GM12878 (cell line): ENCODE measurements around the gene HCFC1R1. TPM values are rescaled to one million over a fixed set of nuclear protein-coding genes. Genes with fewer than 3 reads are reported as not detected.

Experiments
- ATAC-seq: fragments of 200-7000 bp; cut with Tn5 transposase; 3 replicates; pipeline ENCODE4 v1.9.1; 2020; ENCODE audit warnings: mild to moderate bottlenecking, moderate library complexity
- BruUV-seq: library from RNA; stranded (reverse); fragments of 400-500 nt; replicated peaks from 2 replicates; lab custom pipeline; 2021; lab: Mats Ljungman, UMichigan
- CTCF ChIA-PET: fragments of 300-600 bp; sonication (Branson Sonifier 250); formaldehyde crosslinking; extraction: SDS; loops from one replicate; lab custom pipeline; 2021; ENCODE audit warnings: inconsistent platforms; lab: Yijun Ruan, JAX
- POLR2A ChIA-PET: fragments of 350-600 bp; formaldehyde crosslinking; extraction: SDS; loops from one replicate; lab custom pipeline; 2021; ENCODE audit warnings: inconsistent platforms; lab: Charles Lee
- RAD21 ChIA-PET: fragments of 300-600 bp; sonication (Branson Sonifier 250); formaldehyde crosslinking; loops from one replicate; lab custom pipeline; 2023; ENCODE audit warnings: antibody characterized with exemption; ENCODE audit not compliant: unreplicated experiment; lab: Charles Lee
- SMC1A ChIA-PET: fragments of 300-600 bp; sonication (Branson Sonifier 250); formaldehyde crosslinking; loops from one replicate; lab custom pipeline; 2023; ENCODE audit not compliant: unreplicated experiment, uncharacterized antibody; lab: Charles Lee
- DNase-seq: peaks from one replicate; pipeline ENCODE4 v3.0.0-alpha.2; 2011; ENCODE audit warnings: low read depth, low spot score
- FAIRE-seq: peaks from 3 replicates; lab custom pipeline; 2011; peaks lifted over from hg19 to GRCh38; lab: Jason Lieb, UNC
- H2AFZ ChIP-seq: 2 replicates; pipeline ENCODE4 v1.6.0; 2011; ENCODE audit warnings: low read depth, low read length, control low read depth; ENCODE audit not compliant: control insufficient read depth
- H3K27ac ChIP-seq: 2 replicates; pipeline ENCODE4 v1.5.1; 2011; ENCODE audit warnings: control low read depth; ENCODE audit not compliant: control insufficient read depth, insufficient read depth
- H3K27me3 ChIP-seq, 2 experiments: replicated peaks in 1 of 2; 2 replicates each; pipeline versions ENCODE4 v1.6.0 to v1.6.1; 2011; ENCODE audit warnings: low read length in 1 of 2; ENCODE audit not compliant: control insufficient read depth in 2 of 2, insufficient read depth in 2 of 2
- H3K36me3 ChIP-seq, 2 experiments: 2 replicates each; pipeline ENCODE4 v1.5.1; 2011; ENCODE audit warnings: low read length in 1 of 2; ENCODE audit not compliant: control insufficient read depth in 2 of 2, insufficient read depth in 2 of 2
- H3K4me1 ChIP-seq: 2 replicates; pipeline ENCODE4 v1.6.1; 2011; ENCODE audit warnings: mild to moderate bottlenecking, low read length, moderate library complexity, mixed read lengths; ENCODE audit not compliant: control insufficient read depth, insufficient read depth
- H3K4me2 ChIP-seq: 2 replicates; pipeline ENCODE4 v1.6.0; 2011; ENCODE audit warnings: control low read depth; ENCODE audit not compliant: control insufficient read depth, insufficient read depth
- H3K4me3 ChIP-seq: fragments of 200-600 bp; sonication (generic); 2 replicates; pipeline ENCODE4 v1.5.1; 2016
- H3K79me2 ChIP-seq: 2 replicates; pipeline ENCODE4 v1.6.0; 2011; ENCODE audit warnings: low read length; ENCODE audit not compliant: control insufficient read depth, insufficient read depth
- H3K9ac ChIP-seq: 2 replicates; pipeline ENCODE4 v1.8.0; 2011; ENCODE audit warnings: low read length, control low read depth, mixed read lengths; ENCODE audit not compliant: control insufficient read depth, insufficient read depth
- H3K9me3 ChIP-seq: replicated peaks from 3 replicates; pipeline ENCODE4 v1.5.1; 2011; ENCODE audit warnings: mild to moderate bottlenecking, low read length; ENCODE audit not compliant: control insufficient read depth, insufficient read depth
- H4K20me1 ChIP-seq: 2 replicates; pipeline ENCODE4 v1.6.0; 2011; ENCODE audit not compliant: control insufficient read depth, insufficient read depth
- NFYA ChIP-seq: IDR thresholded peaks from 2 replicates; pipeline ENCODE4 v1.6.1; 2011; ENCODE audit warnings: low read depth, mild to moderate bottlenecking, low read length, improper control_type of control experiment, borderline replicate concordance
- NR2C1 ChIP-seq: fragments of 450-650 bp; IDR thresholded peaks from 2 replicates; pipeline ENCODE4 v1.6.1; 2017; ENCODE audit warnings: antibody characterized with exemption, mild to moderate bottlenecking, moderate library complexity
- TCF7 ChIP-seq: IDR thresholded peaks from 2 replicates; pipeline ENCODE4 v1.6.1; 2014; ENCODE audit warnings: antibody characterized with exemption, borderline replicate concordance
- WGBS: methylation state at CpG from one replicate; pipeline ENCODE4 v1.1.6; 2016; ENCODE audit warnings: low lambda C conversion rate; ENCODE audit not compliant: insufficient replicate concordance, insufficient coverage; ENCODE audit errors: missing lambda C conversion rate; 5-methylcytosine and 5-hydroxymethylcytosine counted together
- in situ Hi-C: fragments of 300-500 bp; cut with MboI; formaldehyde crosslinking; loops from 9 replicates; pipeline ENCODE4 v1.14.3; 2018; ENCODE audit warnings: mixed read lengths
- intact Hi-C: fragments of 100-400 bp; cut with micrococcal nuclease; formaldehyde crosslinking; loops from one replicate; pipeline ENCODE4 v1.14.2; 2022; ENCODE audit not compliant: unreplicated experiment
- polyA plus RNA-seq, 11 experiments: library from polyadenylated mRNA; depleted of rRNA in 4 of 11; unstranded in 6 of 11; stranded (reverse) in 5 of 11; fragments of >200 nt; fragmentation: Nextera tagmentation in 4 of 11; fragmentation: Illumina TruSeq in 1 of 11; extraction: Ambion mirVana in 4 of 11; extraction: Trizol in 1 of 11; gene quantifications; 1 replicate in 1 of 11; 2 replicates in 10 of 11; pipeline versions ENCODE4 v1.2.1 to v1.2.3, GENCODE V29; 2011 to 2016; ENCODE audit warnings: inconsistent platforms in 2 of 11, missing spikeins in 2 of 11, low read depth in 1 of 11
- total RNA-seq, 4 experiments: library from RNA; depleted of rRNA in 3 of 4; stranded (reverse); fragments of >200 nt in 3 of 4; fragmentation: Illumina TruSeq in 1 of 4; extraction: Trizol in 1 of 4; gene quantifications; 2 replicates each; pipeline versions ENCODE4 v1.2.1 to v1.2.3, GENCODE V29; 2013 to 2021
- TF ChIP-seq, protein P1 (sequence below): IDR thresholded peaks from 2 replicates; pipeline ENCODE4 v1.6.1; 2011; ENCODE audit warnings: low read depth, low read length, improper control_type of control experiment, borderline replicate concordance
- TF ChIP-seq, protein P2 (sequence below): IDR thresholded peaks from 2 replicates; pipeline ENCODE4 v1.6.1; 2011; ENCODE audit warnings: low read depth, mild to moderate bottlenecking, low read length, moderate library complexity, borderline replicate concordance; ENCODE audit errors: extremely low read depth
- TF ChIP-seq, protein P3 (sequence below): fragments of 450-650 bp; IDR thresholded peaks from 2 replicates; pipeline ENCODE4 v1.6.1; 2014; ENCODE audit warnings: mild to moderate bottlenecking
- TF ChIP-seq, protein P4 (sequence below): fragments of 450-650 bp; IDR thresholded peaks from 2 replicates; pipeline ENCODE4 v1.6.1; 2018; ENCODE audit warnings: borderline replicate concordance, mild to moderate bottlenecking; ENCODE audit not compliant: partially characterized antibody

The HCFC1R1 gene
- total and polyA plus RNA-seq, 10 of the 15 experiments (the other 5 are each of a cell fraction or from before 2014, with no cell fraction given): 2.8 to 42.5 (median 20.4) TPM

DNA sequence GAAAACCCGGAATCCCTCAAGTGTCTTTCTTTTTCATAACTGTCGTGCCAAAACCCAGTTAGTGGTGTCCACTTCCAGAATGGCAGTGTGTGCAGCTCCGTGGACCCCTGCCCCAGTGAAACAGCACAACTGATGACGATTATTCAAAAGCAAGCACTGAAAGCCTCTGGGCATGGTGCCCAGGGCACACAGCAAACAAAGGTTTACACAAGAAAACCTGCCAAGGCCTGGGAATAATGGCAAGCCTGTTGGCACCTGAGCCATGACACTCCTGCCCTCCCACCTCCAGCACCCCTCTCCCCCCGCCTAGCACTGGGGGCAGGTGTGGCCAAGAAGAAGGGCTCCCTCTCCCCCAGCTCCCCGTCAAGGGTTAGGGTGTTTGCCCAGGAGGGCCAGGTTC, 46.3 kb downstream of the HCFC1R1 start:
- no peaks in the 10 kb centered on the region for H3K27me3 ChIP-seq
- in situ Hi-C loops: no loop called here
- DNase-seq (no peak), FAIRE-seq (no peak), ATAC-seq (no peak)
- H3K4me3 ChIP-seq: no peak overlapping the region
- TF ChIP-seq NFYA (no peak), NR2C1 (no peak), TCF7 (no peak)
- TF ChIP-seq, protein P1, sequence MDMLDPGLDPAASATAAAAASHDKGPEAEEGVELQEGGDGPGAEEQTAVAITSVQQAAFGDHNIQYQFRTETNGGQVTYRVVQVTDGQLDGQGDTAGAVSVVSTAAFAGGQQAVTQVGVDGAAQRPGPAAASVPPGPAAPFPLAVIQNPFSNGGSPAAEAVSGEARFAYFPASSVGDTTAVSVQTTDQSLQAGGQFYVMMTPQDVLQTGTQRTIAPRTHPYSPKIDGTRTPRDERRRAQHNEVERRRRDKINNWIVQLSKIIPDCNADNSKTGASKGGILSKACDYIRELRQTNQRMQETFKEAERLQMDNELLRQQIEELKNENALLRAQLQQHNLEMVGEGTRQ: no peak
- TF ChIP-seq, protein P2, sequence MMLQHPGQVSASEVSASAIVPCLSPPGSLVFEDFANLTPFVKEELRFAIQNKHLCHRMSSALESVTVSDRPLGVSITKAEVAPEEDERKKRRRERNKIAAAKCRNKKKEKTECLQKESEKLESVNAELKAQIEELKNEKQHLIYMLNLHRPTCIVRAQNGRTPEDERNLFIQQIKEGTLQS: no peak
- TF ChIP-seq, protein P3, sequence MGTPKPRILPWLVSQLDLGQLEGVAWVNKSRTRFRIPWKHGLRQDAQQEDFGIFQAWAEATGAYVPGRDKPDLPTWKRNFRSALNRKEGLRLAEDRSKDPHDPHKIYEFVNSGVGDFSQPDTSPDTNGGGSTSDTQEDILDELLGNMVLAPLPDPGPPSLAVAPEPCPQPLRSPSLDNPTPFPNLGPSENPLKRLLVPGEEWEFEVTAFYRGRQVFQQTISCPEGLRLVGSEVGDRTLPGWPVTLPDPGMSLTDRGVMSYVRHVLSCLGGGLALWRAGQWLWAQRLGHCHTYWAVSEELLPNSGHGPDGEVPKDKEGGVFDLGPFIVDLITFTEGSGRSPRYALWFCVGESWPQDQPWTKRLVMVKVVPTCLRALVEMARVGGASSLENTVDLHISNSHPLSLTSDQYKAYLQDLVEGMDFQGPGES: no peak
- TF ChIP-seq, protein P4, sequence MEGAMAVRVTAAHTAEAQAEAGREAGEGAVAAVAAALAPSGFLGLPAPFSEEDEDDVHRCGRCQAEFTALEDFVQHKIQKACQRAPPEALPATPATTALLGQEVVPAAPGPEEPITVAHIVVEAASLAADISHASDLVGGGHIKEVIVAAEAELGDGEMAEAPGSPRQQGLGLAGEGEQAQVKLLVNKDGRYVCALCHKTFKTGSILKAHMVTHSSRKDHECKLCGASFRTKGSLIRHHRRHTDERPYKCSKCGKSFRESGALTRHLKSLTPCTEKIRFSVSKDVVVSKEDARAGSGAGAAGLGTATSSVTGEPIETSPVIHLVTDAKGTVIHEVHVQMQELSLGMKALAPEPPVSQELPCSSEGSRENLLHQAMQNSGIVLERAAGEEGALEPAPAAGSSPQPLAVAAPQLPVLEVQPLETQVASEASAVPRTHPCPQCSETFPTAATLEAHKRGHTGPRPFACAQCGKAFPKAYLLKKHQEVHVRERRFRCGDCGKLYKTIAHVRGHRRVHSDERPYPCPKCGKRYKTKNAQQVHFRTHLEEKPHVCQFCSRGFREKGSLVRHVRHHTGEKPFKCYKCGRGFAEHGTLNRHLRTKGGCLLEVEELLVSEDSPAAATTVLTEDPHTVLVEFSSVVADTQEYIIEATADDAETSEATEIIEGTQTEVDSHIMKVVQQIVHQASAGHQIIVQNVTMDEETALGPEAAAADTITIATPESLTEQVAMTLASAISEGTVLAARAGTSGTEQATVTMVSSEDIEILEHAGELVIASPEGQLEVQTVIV: no peak
- intact Hi-C loops: no loop called here
- ChIA-PET POLR2A (interaction anchor here (1.3 kb wide), 1 partner anchor 12 kb away, joined by 3 read pairs; no protein-coding TSS in a partner anchor), RAD21 (interaction anchor here (0.5 to 0.7 kb wide), 2 partner anchors 13 to 54 kb away, joined by 3 read pairs; partner anchors contain the start of gene KREMEN2), SMC1A (interaction anchor here (1.3 to 1.8 kb wide), 2 partner anchors 12 to 14 kb away, joined by 3 to 4 read pairs; no protein-coding TSS in a partner anchor), CTCF (interaction anchor here (1.3 to 1.8 kb wide), 3 partner anchors 50 to 54 kb away, joined by 3 to 7 read pairs (median 6); no protein-coding TSS in a partner anchor)
- H3K4me2 ChIP-seq: no peak overlapping the region
- 84% methylated on average over 6 of the region's 6 CpGs for WGBS
- H2AFZ ChIP-seq: no peak overlapping the region
- H3K9ac ChIP-seq: no peak overlapping the region
- peaks cover 11% of the 10 kb centered on the region for H3K79me2 ChIP-seq
- BruUV-seq: no TSS peak
- no peaks in the 10 kb centered on the region for H3K9me3 ChIP-seq
- peaks cover 7% of the 10 kb centered on the region for H3K4me1 ChIP-seq
- no peak overlapping the region for H3K27ac ChIP-seq
- peaks cover 2 to 13% of the 10 kb centered on the region in 2 experiments; a peak in 3 of 4 replicates for H3K36me3 ChIP-seq
- no peaks in the 10 kb centered on the region for H4K20me1 ChIP-seq
